HepG2 (cell line): ENCODE data around the gene SCGB1D4. TPM values are rescaled to one million over a fixed set of nuclear protein-coding genes. Genes with fewer than 3 reads are reported as not detected.

Experiments used
- AHDC1 ChIP-seq: sonication (generic); formaldehyde crosslinking; IDR thresholded peaks from 2 replicates; pipeline ENCODE4 v1.5.1; 2020; ENCODE audit warnings: mild to moderate bottlenecking, missing genetic modification reagents, borderline replicate concordance
- ARHGAP35 ChIP-seq: sonication (generic); formaldehyde crosslinking; IDR thresholded peaks from 2 replicates; pipeline ENCODE4 v1.9.0; 2022; ENCODE audit warnings: mild to moderate bottlenecking, inconsistent platforms, moderate library complexity, missing genetic modification reagents, borderline replicate concordance
- BCL6 ChIP-seq: IDR thresholded peaks from 2 replicates; pipeline ENCODE4 v1.6.1; 2016; ENCODE audit warnings: missing genetic modification reagents, missing compliant biosample characterization
- DPF2 ChIP-seq: sonication (generic); formaldehyde crosslinking; IDR thresholded peaks from 2 replicates; pipeline ENCODE4 v1.4.0; 2020; ENCODE audit warnings: mild to moderate bottlenecking, low read depth, missing genetic modification reagents, borderline replicate concordance
- HNF4A ChIP-seq: sonication (generic); formaldehyde crosslinking; IDR thresholded peaks from 2 replicates; pipeline ENCODE4 v1.4.0; 2020; ENCODE audit warnings: missing genetic modification reagents
- ISL2 ChIP-seq: sonication (generic); formaldehyde crosslinking; IDR thresholded peaks from 2 replicates; pipeline ENCODE4 v1.5.0; 2020; ENCODE audit warnings: missing genetic modification reagents
- KLF11 ChIP-seq: IDR thresholded peaks from 2 replicates; pipeline ENCODE4 v1.6.1; 2016; ENCODE audit warnings: missing compliant biosample characterization
- NKX3-1 ChIP-seq: sonication (generic); formaldehyde crosslinking; IDR thresholded peaks from 2 replicates; pipeline ENCODE4 v1.5.0; 2020; ENCODE audit warnings: missing genetic modification reagents
- POGZ ChIP-seq: sonication (generic); formaldehyde crosslinking; IDR thresholded peaks from 2 replicates; pipeline ENCODE4 v1.4.0; 2020; ENCODE audit warnings: mild to moderate bottlenecking, missing genetic modification reagents
- SAFB2 ChIP-seq: sonication (generic); formaldehyde crosslinking; IDR thresholded peaks from 2 replicates; pipeline ENCODE4 v1.5.1; 2020; ENCODE audit warnings: missing genetic modification reagents, low read depth, mild to moderate bottlenecking, borderline replicate concordance
- SRSF1 ChIP-seq: fragments of 200-400 bp; formaldehyde crosslinking; optimal IDR thresholded peaks from 2 replicates; pipeline ENCODE3; 2017; ENCODE audit warnings: mild to moderate bottlenecking, low read depth, low read length, moderate library complexity
- TCF7L2 ChIP-seq: IDR thresholded peaks from 2 replicates; pipeline ENCODE4 v1.6.1; 2011; ENCODE audit warnings: mild to moderate bottlenecking, low read depth, low read length, moderate library complexity
- TERF1 ChIP-seq: sonication (generic); formaldehyde crosslinking; IDR thresholded peaks from 2 replicates; pipeline ENCODE4 v1.8.0; 2022; ENCODE audit warnings: mild to moderate bottlenecking, missing genetic modification reagents, moderate library complexity
- THRA ChIP-seq: sonication (generic); formaldehyde crosslinking; IDR thresholded peaks from 2 replicates; pipeline ENCODE4 v1.4.0; 2020; ENCODE audit warnings: missing genetic modification reagents, borderline replicate concordance
- ZBED4 ChIP-seq: sonication (generic); formaldehyde crosslinking; IDR thresholded peaks from 2 replicates; pipeline ENCODE4 v1.4.0; 2020; ENCODE audit warnings: missing genetic modification reagents, borderline replicate concordance
- ZNF317 ChIP-seq: sonication (generic); formaldehyde crosslinking; IDR thresholded peaks from 2 replicates; pipeline ENCODE4 v1.5.0; 2020; ENCODE audit warnings: mild to moderate bottlenecking, missing genetic modification reagents
- ZSCAN21 ChIP-seq: sonication (generic); formaldehyde crosslinking; IDR thresholded peaks from 2 replicates; pipeline ENCODE4 v1.8.0; 2022; ENCODE audit warnings: mild to moderate bottlenecking, missing genetic modification reagents, moderate library complexity, borderline replicate concordance
- polyA plus RNA-seq, 8 experiments: library from polyadenylated mRNA; depleted of rRNA in 3 of 8; stranded (reverse) in 7 of 8; unstranded in 1 of 8; fragments of >200 nt; fragmentation: Illumina TruSeq in 4 of 8; extraction: Trizol in 4 of 8; gene quantifications; 2 replicates each; pipeline versions ENCODE4 v1.2.1 to v1.2.3, GENCODE V29; 2011 to 2016; ENCODE audit warnings: low read depth in 4 of 8, missing spikeins in 1 of 8, mixed read lengths in 1 of 8; ENCODE audit not compliant: insufficient read depth in 1 of 8
- total RNA-seq, 5 experiments: library from RNA; depleted of rRNA; stranded (reverse); fragments of >200 nt; fragmentation: Illumina TruSeq; extraction: Trizol; gene quantifications; 2 replicates each; pipeline ENCODE4 v1.2.3, GENCODE V29; 2016; ENCODE audit warnings: low read depth in 1 of 5

SCGB1D4 gene
- total and polyA plus RNA-seq, 2 of the 13 experiments (the other 11 are each of a cell fraction or from before 2014, with no cell fraction given): not detected

GRCh38 chr11:62340269-62340901 is 41.5 kb upstream of the SCGB1D4 start (continued):
- TF ChIP-seq AHDC1 (CRISPR knock-in tag) (peak; percentile 43; the same call in 1 of the 2 replicates), ZNF317 (0 out of 2 replicates have a peak, but pooled peaks have one; percentile 53), SAFB2 (CRISPR knock-in tag) (no peak; the same call in 1 of the 2 replicates), TERF1 (no peak), DPF2 (CRISPR knock-in tag) (peak; percentile 66; the same call in 1 of the 2 replicates), ZBED4 (CRISPR knock-in tag) (no peak), NKX3-1 (no peak), KLF11 (CRISPR knock-in tag) (no peak), BCL6 (peak; percentile 48; the same call in 1 of the 2 replicates), TCF7L2 (no peak), ZSCAN21 (CRISPR knock-in tag) (0 out of 2 replicates have a peak, but pooled peaks have one; percentile 32), THRA (CRISPR knock-in tag) (0 out of 2 replicates have a peak, but pooled peaks have one; percentile 28), ARHGAP35 (CRISPR knock-in tag) (no peak), ISL2 (CRISPR knock-in tag) (peak; percentile 49), SRSF1 (no peak), POGZ (peak; percentile 18; the same call in 1 of the 2 replicates), HNF4A (CRISPR knock-in tag) (peak; percentile 91)
